ENCODE results near the gene KRTAP19-2.

KRTAP19-2 gene

DNA sequence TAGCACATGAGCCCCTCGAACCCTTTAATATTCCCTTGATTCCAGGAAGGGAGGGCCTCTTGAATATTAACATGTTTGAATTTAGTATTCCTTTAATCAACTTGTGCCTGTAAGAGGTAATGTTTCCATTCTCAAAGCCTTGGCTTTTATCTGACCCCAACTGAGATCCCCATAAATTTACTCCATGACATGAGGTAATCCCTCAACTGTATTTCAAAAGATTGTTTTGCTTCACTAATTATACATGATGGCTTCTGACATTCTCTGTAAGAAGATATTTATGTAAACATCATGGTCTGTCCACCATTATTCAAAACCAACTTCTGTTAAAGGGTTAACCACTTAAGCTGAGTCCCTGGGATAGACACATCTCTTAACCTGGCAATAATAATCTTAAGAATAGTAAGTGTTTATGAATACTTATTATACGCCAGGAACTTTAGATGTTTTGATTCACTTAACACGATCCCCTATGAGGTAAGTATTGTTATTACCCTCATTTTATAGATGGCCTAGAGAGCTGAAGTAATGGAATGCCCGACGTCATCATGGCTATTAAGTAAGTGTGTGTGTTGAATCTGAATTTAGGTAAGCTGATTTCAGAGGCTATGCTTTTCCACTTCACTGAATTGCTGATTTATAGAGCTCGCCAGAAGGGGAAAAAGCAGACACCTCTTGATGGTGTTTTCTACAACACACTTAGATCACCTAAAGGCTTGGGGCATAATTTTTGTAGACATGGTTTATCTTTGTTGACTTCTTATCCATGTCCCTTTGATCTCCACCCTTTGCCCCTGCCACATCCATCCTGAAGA lies 18.1 kb downstream of the KRTAP19-2 start:
- no peak overlapping the region for H2AK5ac ChIP-seq (ENCODE audit: low read length)
- H3K4me1 ChIP-seq (ENCODE audit: control insufficient read depth, low read depth, low read length) = no peaks in the 10 kb centered on the region
- H3K18ac ChIP-seq (ENCODE audit: low read length) = no peak overlapping the region
- no peak overlapping the region for H3K4me3 ChIP-seq (ENCODE audit: low read length)
- H3K27me3 ChIP-seq (ENCODE audit: insufficient read depth, low read length, poor library complexity) = no peaks in the 10 kb centered on the region
- H3K4ac ChIP-seq (ENCODE audit: low read depth, low read length) = no peak overlapping the region
- no CpG with 5 or more reads among the region's 6 CpGs for WGBS (ENCODE audit: extremely low coverage, insufficient coverage, low lambda C conversion rate)
- H3K56ac ChIP-seq (ENCODE audit: low read length) = no peak overlapping the region
- DNase-seq = no peak
- H2BK5ac ChIP-seq (ENCODE audit: low read length) = no peak overlapping the region
- no peak overlapping the region for H4K8ac ChIP-seq (ENCODE audit: low read depth, low read length)
- no peak overlapping the region for H3K9ac ChIP-seq (ENCODE audit: low read length)
- no peak overlapping the region for H2BK15ac ChIP-seq (replicated peaks; ENCODE audit: low read depth)
- no peak overlapping the region for H3K27ac ChIP-seq (ENCODE audit: low read depth, low read length)
- H2BK120ac ChIP-seq (ENCODE audit: low read depth, low read length) = no peak overlapping the region
- H4K5ac ChIP-seq (ENCODE audit: low read length) = no peak overlapping the region
- H3K36me3 ChIP-seq (ENCODE audit: control insufficient read depth, insufficient read depth, low read length) = no peaks in the 10 kb centered on the region
- no peaks in the 10 kb centered on the region for H3K79me1 ChIP-seq (ENCODE audit: low read length)
- no peak overlapping the region for H3K23ac ChIP-seq (ENCODE audit: low read length)
- H3K79me2 ChIP-seq (ENCODE audit: control insufficient read depth, insufficient read depth, low read length) = no peaks in the 10 kb centered on the region
- no peak overlapping the region for H3K4me2 ChIP-seq (ENCODE audit: low read length)

DNA sequence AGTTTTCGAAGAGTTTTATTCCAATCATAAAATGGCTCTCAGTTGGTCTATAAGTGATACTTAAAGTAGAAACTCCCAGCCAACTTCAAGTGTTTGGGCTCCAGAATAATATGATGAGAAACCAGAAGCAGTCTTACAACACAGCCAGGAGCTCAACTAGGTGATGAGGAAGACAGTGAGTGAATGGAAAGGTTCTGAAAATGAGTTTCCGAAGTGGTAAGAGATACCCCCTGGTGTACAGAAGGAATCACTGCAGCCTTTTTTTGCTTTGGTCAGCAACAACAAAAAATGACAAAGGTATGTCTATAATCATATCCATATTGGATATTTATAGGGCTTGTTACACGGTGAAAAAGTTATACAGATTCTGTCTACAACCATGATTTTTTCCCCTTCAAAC lies 23.5 kb downstream of the KRTAP19-2 start:
- no peak overlapping the region for H3K56ac ChIP-seq (ENCODE audit: low read length)
- no peak overlapping the region for H4K8ac ChIP-seq (ENCODE audit: low read depth, low read length)
- H3K79me1 ChIP-seq (ENCODE audit: low read length) = no peaks in the 10 kb centered on the region
- WGBS (ENCODE audit: extremely low coverage, insufficient coverage, low lambda C conversion rate) = no CpG with 5 or more reads among the region's 3 CpGs
- no peak overlapping the region for H2BK15ac ChIP-seq (replicated peaks; ENCODE audit: low read depth)
- no peak overlapping the region for H3K9ac ChIP-seq (ENCODE audit: low read length)
- no peaks in the 10 kb centered on the region for H3K36me3 ChIP-seq (ENCODE audit: control insufficient read depth, insufficient read depth, low read length)
- no peak overlapping the region for H2AK5ac ChIP-seq (ENCODE audit: low read length)
- no peak overlapping the region for H2BK5ac ChIP-seq (ENCODE audit: low read length)
- peak; percentile 49 for DNase-seq
- H3K27ac ChIP-seq (ENCODE audit: low read depth, low read length) = no peak overlapping the region
- H3K23ac ChIP-seq (ENCODE audit: low read length) = no peak overlapping the region
- H3K27me3 ChIP-seq (ENCODE audit: insufficient read depth, low read length, poor library complexity) = no peaks in the 10 kb centered on the region
- H4K5ac ChIP-seq (ENCODE audit: low read length) = no peak overlapping the region
- H2BK120ac ChIP-seq (ENCODE audit: low read depth, low read length) = no peak overlapping the region
- H3K79me2 ChIP-seq (ENCODE audit: control insufficient read depth, insufficient read depth, low read length) = no peaks in the 10 kb centered on the region
- no peak overlapping the region for H3K4me2 ChIP-seq (ENCODE audit: low read length)
- no peak overlapping the region for H3K4ac ChIP-seq (ENCODE audit: low read depth, low read length)
- no peaks in the 10 kb centered on the region for H3K4me1 ChIP-seq (ENCODE audit: control insufficient read depth, low read depth, low read length)
- no peak overlapping the region for H3K18ac ChIP-seq (ENCODE audit: low read length)
- H3K4me3 ChIP-seq (ENCODE audit: low read length) = no peak overlapping the region

DNA sequence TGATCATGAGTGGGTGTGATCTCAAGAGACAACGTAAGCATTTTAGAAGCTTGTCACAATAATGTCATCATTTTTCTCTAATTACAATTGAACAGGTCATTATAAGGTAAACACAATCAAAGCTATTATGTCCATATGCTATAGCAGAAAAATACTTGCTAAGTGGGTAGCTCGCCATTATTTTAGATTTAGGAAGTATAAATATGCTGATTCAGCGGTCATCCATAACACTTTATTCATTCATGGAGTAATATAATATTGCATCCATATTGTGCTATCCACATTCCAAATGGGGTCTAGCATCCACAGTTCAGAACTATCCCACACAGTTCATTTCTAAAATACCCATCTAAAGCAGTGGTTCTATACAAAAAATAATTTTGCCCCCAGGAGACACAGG lies 38.7 kb downstream of the KRTAP19-2 start:
- H2BK5ac ChIP-seq (ENCODE audit: low read length) = no peak overlapping the region
- H3K18ac ChIP-seq (ENCODE audit: low read length) = no peak overlapping the region
- no peak overlapping the region for H3K4ac ChIP-seq (ENCODE audit: low read depth, low read length)
- no peak overlapping the region for H3K27ac ChIP-seq (ENCODE audit: low read depth, low read length)
- H3K9ac ChIP-seq (ENCODE audit: low read length) = no peak overlapping the region
- DNase-seq = no peak
- no peaks in the 10 kb centered on the region for H3K4me1 ChIP-seq (ENCODE audit: control insufficient read depth, low read depth, low read length)
- H4K5ac ChIP-seq (ENCODE audit: low read length) = no peak overlapping the region
- no peak overlapping the region for H3K4me2 ChIP-seq (ENCODE audit: low read length)
- no peak overlapping the region for H2BK120ac ChIP-seq (ENCODE audit: low read depth, low read length)
- no peaks in the 10 kb centered on the region for H3K36me3 ChIP-seq (ENCODE audit: control insufficient read depth, insufficient read depth, low read length)
- WGBS (ENCODE audit: extremely low coverage, insufficient coverage, low lambda C conversion rate) = no CpG with 5 or more reads among the region's 3 CpGs
- no peak overlapping the region for H3K23ac ChIP-seq (ENCODE audit: low read length)
- no peaks in the 10 kb centered on the region for H3K79me1 ChIP-seq (ENCODE audit: low read length)
- H3K79me2 ChIP-seq (ENCODE audit: control insufficient read depth, insufficient read depth, low read length) = no peaks in the 10 kb centered on the region
- no peaks in the 10 kb centered on the region for H3K27me3 ChIP-seq (ENCODE audit: insufficient read depth, low read length, poor library complexity)
- no peak overlapping the region for H2BK15ac ChIP-seq (replicated peaks; ENCODE audit: low read depth)
- no peak overlapping the region for H2AK5ac ChIP-seq (ENCODE audit: low read length)
- no peak overlapping the region for H3K4me3 ChIP-seq (ENCODE audit: low read length)
- no peak overlapping the region for H4K8ac ChIP-seq (ENCODE audit: low read depth, low read length)
- H3K56ac ChIP-seq (ENCODE audit: low read length) = no peak overlapping the region

DNA sequence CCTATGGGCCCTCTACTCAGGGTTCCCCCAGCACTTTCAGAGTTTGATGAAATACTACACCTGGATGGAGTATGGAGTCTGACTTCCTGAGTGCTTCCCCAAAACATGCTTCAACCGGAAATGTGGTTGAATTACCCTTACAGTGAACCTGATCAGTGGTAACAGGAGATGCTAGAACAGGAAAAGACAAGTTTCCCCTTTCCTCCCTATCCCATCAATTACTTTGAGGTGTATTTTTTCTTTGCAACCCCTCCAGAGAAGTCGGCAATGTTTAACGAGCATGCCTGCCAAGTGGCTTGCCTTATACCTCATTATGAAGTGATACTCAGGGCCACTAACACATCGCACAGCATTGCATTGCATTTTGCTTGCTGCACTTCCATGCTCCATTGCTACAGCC lies 40.2 kb downstream of the KRTAP19-2 start:
- Histone ChIP-seq H3K4me3 (ENCODE audit: low read length) (no peak overlapping the region), H4K5ac (ENCODE audit: low read length) (no peak overlapping the region), H3K23ac (ENCODE audit: low read length) (no peak overlapping the region), H3K4me2 (ENCODE audit: low read length) (no peak overlapping the region), H3K79me2 (ENCODE audit: control insufficient read depth, insufficient read depth, low read length) (no peaks in the 10 kb centered on the region), H3K4ac (ENCODE audit: low read depth, low read length) (no peak overlapping the region), H3K18ac (ENCODE audit: low read length) (no peak overlapping the region), H3K4me1 (ENCODE audit: control insufficient read depth, low read depth, low read length) (no peaks in the 10 kb centered on the region), H2BK15ac (replicated peaks; ENCODE audit: low read depth) (no peak overlapping the region), H4K8ac (ENCODE audit: low read depth, low read length) (no peak overlapping the region), H3K9ac (ENCODE audit: low read length) (no peak overlapping the region), H3K56ac (ENCODE audit: low read length) (no peak overlapping the region), H3K27me3 (ENCODE audit: insufficient read depth, low read length, poor library complexity) (no peaks in the 10 kb centered on the region), H3K36me3 (ENCODE audit: control insufficient read depth, insufficient read depth, low read length) (no peaks in the 10 kb centered on the region), H3K27ac (ENCODE audit: low read depth, low read length) (no peak overlapping the region), H2BK120ac (ENCODE audit: low read depth, low read length) (no peak overlapping the region), H2AK5ac (ENCODE audit: low read length) (no peak overlapping the region), H2BK5ac (ENCODE audit: low read length) (no peak overlapping the region), H3K79me1 (ENCODE audit: low read length) (no peaks in the 10 kb centered on the region)
- WGBS (ENCODE audit: extremely low coverage, insufficient coverage, low lambda C conversion rate) = no CpG with 5 or more reads among the region's 4 CpGs
- no peak for DNase-seq

DNA sequence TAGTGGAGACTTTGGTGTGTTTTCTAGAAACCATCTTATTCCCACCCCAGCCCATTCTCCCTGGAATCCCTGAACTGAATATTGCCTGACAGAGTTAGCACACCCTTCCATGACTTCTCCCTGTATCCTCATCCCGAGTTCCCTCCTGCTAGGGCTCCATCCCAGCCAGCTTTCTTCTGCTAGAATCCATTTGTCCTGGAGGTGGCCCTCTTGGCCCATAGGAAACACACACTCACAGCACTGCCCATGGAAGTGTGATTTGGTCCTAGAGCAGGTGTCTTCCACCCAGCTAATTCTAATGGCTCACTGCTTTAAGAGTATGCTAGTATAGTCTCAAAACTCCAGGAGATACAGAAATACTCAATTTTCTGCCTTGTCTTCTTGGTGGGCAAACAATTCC lies 43.0 kb downstream of the KRTAP19-2 start:
- no CpG with 5 or more reads among the region's 1 CpG for WGBS (ENCODE audit: extremely low coverage, insufficient coverage, low lambda C conversion rate)
- Histone ChIP-seq H4K5ac (ENCODE audit: low read length) (no peak overlapping the region), H3K23ac (ENCODE audit: low read length) (no peak overlapping the region), H2BK120ac (ENCODE audit: low read depth, low read length) (no peak overlapping the region), H2AK5ac (ENCODE audit: low read length) (no peak overlapping the region), H3K4me3 (ENCODE audit: low read length) (no peak overlapping the region), H4K8ac (ENCODE audit: low read depth, low read length) (no peak overlapping the region), H3K9ac (ENCODE audit: low read length) (no peak overlapping the region), H3K4me2 (ENCODE audit: low read length) (no peak overlapping the region), H3K4ac (ENCODE audit: low read depth, low read length) (no peak overlapping the region), H3K27ac (ENCODE audit: low read depth, low read length) (no peak overlapping the region), H3K79me1 (ENCODE audit: low read length) (no peaks in the 10 kb centered on the region), H3K4me1 (ENCODE audit: control insufficient read depth, low read depth, low read length) (no peaks in the 10 kb centered on the region), H3K18ac (ENCODE audit: low read length) (no peak overlapping the region), H3K79me2 (ENCODE audit: control insufficient read depth, insufficient read depth, low read length) (no peaks in the 10 kb centered on the region), H3K36me3 (ENCODE audit: control insufficient read depth, insufficient read depth, low read length) (no peaks in the 10 kb centered on the region), H2BK15ac (replicated peaks; ENCODE audit: low read depth) (no peak overlapping the region), H3K27me3 (ENCODE audit: insufficient read depth, low read length, poor library complexity) (no peaks in the 10 kb centered on the region), H2BK5ac (ENCODE audit: low read length) (no peak overlapping the region), H3K56ac (ENCODE audit: low read length) (no peak overlapping the region)
- DNase-seq = peak; percentile 15

DNA sequence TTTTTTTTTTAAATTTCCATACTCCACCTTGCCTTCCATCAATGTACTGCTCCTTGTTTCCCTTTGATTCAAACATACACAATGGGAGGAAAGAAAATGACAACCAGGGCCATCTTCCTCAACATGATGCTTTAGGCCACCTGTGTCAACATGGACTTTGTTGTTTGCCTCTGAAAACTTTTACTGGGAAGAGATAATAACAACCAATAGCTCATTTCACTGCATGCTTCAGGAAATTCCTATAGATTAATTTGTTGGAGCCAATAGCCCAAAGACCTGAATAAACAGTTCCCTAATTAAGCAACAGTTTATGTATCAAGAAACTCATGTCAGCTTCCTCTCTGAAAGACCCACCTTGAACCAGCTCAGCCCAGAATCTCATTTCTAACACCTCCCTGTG lies 44.0 kb downstream of the KRTAP19-2 start:
- Histone ChIP-seq H3K4me2 (ENCODE audit: low read length) (no peak overlapping the region), H4K5ac (ENCODE audit: low read length) (no peak overlapping the region), H2BK15ac (replicated peaks; ENCODE audit: low read depth) (no peak overlapping the region), H4K8ac (ENCODE audit: low read depth, low read length) (no peak overlapping the region), H3K9ac (ENCODE audit: low read length) (no peak overlapping the region), H2BK5ac (ENCODE audit: low read length) (no peak overlapping the region), H2BK120ac (ENCODE audit: low read depth, low read length) (no peak overlapping the region), H2AK5ac (ENCODE audit: low read length) (no peak overlapping the region), H3K4ac (ENCODE audit: low read depth, low read length) (no peak overlapping the region), H3K36me3 (ENCODE audit: control insufficient read depth, insufficient read depth, low read length) (no peaks in the 10 kb centered on the region), H3K18ac (ENCODE audit: low read length) (no peak overlapping the region), H3K4me3 (ENCODE audit: low read length) (no peak overlapping the region), H3K27me3 (ENCODE audit: insufficient read depth, low read length, poor library complexity) (no peaks in the 10 kb centered on the region), H3K4me1 (ENCODE audit: control insufficient read depth, low read depth, low read length) (no peaks in the 10 kb centered on the region), H3K56ac (ENCODE audit: low read length) (no peak overlapping the region), H3K79me2 (ENCODE audit: control insufficient read depth, insufficient read depth, low read length) (no peaks in the 10 kb centered on the region), H3K23ac (ENCODE audit: low read length) (no peak overlapping the region), H3K79me1 (ENCODE audit: low read length) (no peaks in the 10 kb centered on the region), H3K27ac (ENCODE audit: low read depth, low read length) (no peak overlapping the region)
- no peak for DNase-seq

Measured in mesendoderm (in vitro differentiated cells).